GM23338 (cell line): Measurements from ENCODE around the gene GJA10. TPM values are rescaled to one million over a fixed set of nuclear protein-coding genes. Genes with fewer than 3 reads are reported as not detected.
A peak's percentile ranks its signal among the peaks of the same experiment; 100 is the strongest.

Source experiments
- ATAC-seq: fragments of 200-7000 bp; cut with Tn5 transposase; 3 replicates; pipeline ENCODE4 v1.9.1; 2020
- DNase-seq: peaks from one replicate; pipeline ENCODE4 v3.0.0-alpha.2; 2015; ENCODE audit warnings: low spot score
- H2AFZ ChIP-seq: fragments of 200-600 bp; sonication (generic); 2 replicates; pipeline ENCODE4 v1.8.0; 2016; ENCODE audit warnings: antibody characterized with exemption, mild to moderate bottlenecking, moderate library complexity
- H3F3A ChIP-seq: fragments of 200-600 bp; sonication (generic); replicated peaks from 2 replicates; pipeline ENCODE4 v1.8.0; 2017; ENCODE audit warnings: antibody characterized with exemption, mixed run types, low read depth
- H3K27ac ChIP-seq: fragments of 200-600 bp; sonication (generic); 2 replicates; pipeline ENCODE4 v1.6.1; 2016; ENCODE audit warnings: low read depth
- H3K27me3 ChIP-seq: fragments of 200-600 bp; sonication (generic); 2 replicates; pipeline ENCODE4 v1.8.0; 2016; ENCODE audit warnings: mild to moderate bottlenecking, mixed run types, moderate library complexity; ENCODE audit not compliant: insufficient read depth
- H3K36me3 ChIP-seq: fragments of 200-600 bp; sonication (generic); 2 replicates; pipeline ENCODE4 v1.8.0; 2016; ENCODE audit warnings: mild to moderate bottlenecking; ENCODE audit not compliant: insufficient read depth
- H3K4me1 ChIP-seq: fragments of 200-600 bp; sonication (generic); 2 replicates; pipeline ENCODE4 v1.8.0; 2016; ENCODE audit warnings: mild to moderate bottlenecking, moderate library complexity; ENCODE audit not compliant: insufficient read depth
- H3K4me2 ChIP-seq: fragments of 200-600 bp; sonication (generic); 2 replicates; pipeline ENCODE4 v1.7.1; 2017; ENCODE audit warnings: mixed run types
- H3K4me3 ChIP-seq: fragments of 200-600 bp; sonication (generic); 2 replicates; pipeline ENCODE4 v1.6.1; 2016; ENCODE audit warnings: mixed run types
- H3K79me2 ChIP-seq: fragments of 200-600 bp; sonication (generic); replicated peaks from 2 replicates; pipeline ENCODE4 v1.8.0; 2017; ENCODE audit warnings: mild to moderate bottlenecking; ENCODE audit not compliant: insufficient read depth
- H3K9me2 ChIP-seq: fragments of 200-600 bp; sonication (generic); 2 replicates; pipeline ENCODE4 v1.8.0; 2017; ENCODE audit not compliant: insufficient read depth
- H4K20me1 ChIP-seq: fragments of 200-600 bp; sonication (generic); replicated peaks from 2 replicates; pipeline ENCODE4 v1.8.0; 2017; ENCODE audit warnings: mild to moderate bottlenecking; ENCODE audit not compliant: insufficient read depth
- H3K27ac Mint-ChIP-seq: 2 replicates; pipeline ENCODE4 v1.8.0; 2020; ENCODE audit warnings: inconsistent platforms, mild to moderate bottlenecking, moderate library complexity, mixed read lengths
- H3K27me3 Mint-ChIP-seq: 3 replicates; pipeline ENCODE4 v1.8.0; 2022; ENCODE audit warnings: low read depth, mild to moderate bottlenecking, moderate library complexity, mixed read lengths, inconsistent platforms; ENCODE audit not compliant: insufficient read depth, poor library complexity
- H3K36me3 Mint-ChIP-seq: 3 replicates; pipeline ENCODE4 v1.8.0; 2021; ENCODE audit warnings: low read depth, mild to moderate bottlenecking, inconsistent platforms, moderate library complexity, mixed read lengths
- H3K4me1 Mint-ChIP-seq: 3 replicates; pipeline ENCODE4 v1.8.0; 2020; ENCODE audit warnings: mild to moderate bottlenecking, inconsistent platforms, mixed read lengths
- H3K4me3 Mint-ChIP-seq: 3 replicates; pipeline ENCODE4 v1.8.0; 2021; ENCODE audit warnings: moderate library complexity, mild to moderate bottlenecking, inconsistent platforms, mixed read lengths
- H3K9me3 Mint-ChIP-seq: 3 replicates; pipeline ENCODE4 v1.8.0; 2020; ENCODE audit warnings: moderate library complexity, mild to moderate bottlenecking, inconsistent platforms, mixed read lengths
- CTCF ChIP-seq, 2 experiments: fragments of 200-600 bp in 1 of 2; sonication (generic) in 1 of 2; conservative IDR thresholded peaks; 2 replicates each; pipeline versions ENCODE4 v1.5.1 to v1.6.1; 2016 to 2017; ENCODE audit warnings: antibody characterized with exemption in 2 of 2, low read depth in 2 of 2, mild to moderate bottlenecking in 2 of 2, moderate library complexity in 1 of 2
- EZH2phosphoT487 ChIP-seq: fragments of 200-600 bp; sonication (generic); IDR thresholded peaks from one replicate; pipeline ENCODE4 v1.8.1; 2018; ENCODE audit warnings: antibody characterized with exemption; ENCODE audit not compliant: unreplicated experiment
- REST ChIP-seq: IDR thresholded peaks from one replicate; pipeline ENCODE4 v1.6.1; 2018; ENCODE audit warnings: antibody characterized with exemption; ENCODE audit not compliant: unreplicated experiment
- STAT1 ChIP-seq: IDR thresholded peaks from one replicate; pipeline ENCODE4 v1.6.1; 2016; ENCODE audit warnings: antibody characterized with exemption; ENCODE audit not compliant: unreplicated experiment
- ZNF114 ChIP-seq: fragments of 250-450 bp; sonication (Bioruptor Pico); IDR thresholded peaks from 2 replicates; pipeline ENCODE4 v1.5.0; 2020; ENCODE audit warnings: mild to moderate bottlenecking, moderate library complexity
- ZNF462 ChIP-seq: fragments of 250-450 bp; sonication (Bioruptor Pico); IDR thresholded peaks from 2 replicates; pipeline ENCODE4 v1.5.0; 2020; ENCODE audit warnings: mild to moderate bottlenecking, moderate library complexity
- polyA plus RNA-seq: library from polyadenylated mRNA; unstranded; fragments of >200 nt; fragmentation: Nextera tagmentation; extraction: Ambion mirVana; gene quantifications from 2 replicates; pipeline ENCODE4 v1.2.1, GENCODE V29; 2016
- total RNA-seq: library from RNA; depleted of rRNA; stranded (reverse); fragments of >200 nt; shearing (Covaris generic); gene quantifications from 2 replicates; pipeline ENCODE4 v1.2.3, GENCODE V29; 2014

GJA10 gene
- total and polyA plus RNA-seq, 2 experiments from 2014 or later, result not detected

GRCh38 chr6:89874438-89874837, 19.8 kb upstream of the GJA10 start (continued):
- no peak for TF ChIP-seq ZNF462 (CRISPR knock-in tag)
- no peak for TF ChIP-seq REST
- no peak for TF ChIP-seq EZH2phosphoT487

GRCh38 chr6:89886378-89887120, 7.7 kb upstream of the GJA10 start:
- no peaks in the 10 kb centered on the region for H4K20me1 ChIP-seq
- ATAC-seq, result no peak
- H3F3A ChIP-seq, result 0 out of 2 replicates have a peak, but pooled peaks cover 6% of the 10 kb centered on the region
- H3K79me2 ChIP-seq, result no peaks in the 10 kb centered on the region
- H3K4me1 Mint-ChIP-seq, result peaks cover 11% of the 10 kb centered on the region
- H3K4me1 ChIP-seq, result peaks cover 13% of the 10 kb centered on the region
- peaks cover 11% of the 10 kb centered on the region for H3K27me3 Mint-ChIP-seq
- no peaks in the 10 kb centered on the region; the same call in 2 of the 3 replicates for H3K9me3 Mint-ChIP-seq
- no peak overlapping the region for H3K4me2 ChIP-seq
- no peaks in the 10 kb centered on the region for H3K9me2 ChIP-seq
- peak overlapping the region; percentile 3; the same call in 1 of the 2 replicates for H2AFZ ChIP-seq
- H3K27me3 ChIP-seq, result peaks cover 6% of the 10 kb centered on the region; the same call in 1 of the 2 replicates
- no peak overlapping the region for H3K4me3 Mint-ChIP-seq
- no peaks in the 10 kb centered on the region; the same call in 2 of the 3 replicates for H3K36me3 Mint-ChIP-seq
- H3K36me3 ChIP-seq, result no peaks in the 10 kb centered on the region
- no peak for DNase-seq
- no peak overlapping the region for H3K27ac Mint-ChIP-seq
- no peak overlapping the region for H3K4me3 ChIP-seq
- H3K27ac ChIP-seq, result no peak overlapping the region
- TF ChIP-seq REST (no peak), STAT1 (no peak), ZNF114 (CRISPR knock-in tag) (no peak), CTCF (conservative IDR thresholded peaks at IDR 0.05; ENCODE audit: low read depth in 2 of 2) (no peak)
